GM12874 (cell line): ENCODE data around the gene ACBD7.
A peak's percentile ranks its signal among the peaks of the same experiment; 100 is the strongest.

Experiments
- TF ChIP-seq, protein P1 (sequence below): IDR thresholded peaks from 2 replicates; pipeline ENCODE4 v1.5.1; 2011; ENCODE audit warnings: low read depth, mild to moderate bottlenecking, control low read depth, low read length, moderate library complexity; ENCODE audit not compliant: insufficient read depth

Gene ACBD7

DNA sequence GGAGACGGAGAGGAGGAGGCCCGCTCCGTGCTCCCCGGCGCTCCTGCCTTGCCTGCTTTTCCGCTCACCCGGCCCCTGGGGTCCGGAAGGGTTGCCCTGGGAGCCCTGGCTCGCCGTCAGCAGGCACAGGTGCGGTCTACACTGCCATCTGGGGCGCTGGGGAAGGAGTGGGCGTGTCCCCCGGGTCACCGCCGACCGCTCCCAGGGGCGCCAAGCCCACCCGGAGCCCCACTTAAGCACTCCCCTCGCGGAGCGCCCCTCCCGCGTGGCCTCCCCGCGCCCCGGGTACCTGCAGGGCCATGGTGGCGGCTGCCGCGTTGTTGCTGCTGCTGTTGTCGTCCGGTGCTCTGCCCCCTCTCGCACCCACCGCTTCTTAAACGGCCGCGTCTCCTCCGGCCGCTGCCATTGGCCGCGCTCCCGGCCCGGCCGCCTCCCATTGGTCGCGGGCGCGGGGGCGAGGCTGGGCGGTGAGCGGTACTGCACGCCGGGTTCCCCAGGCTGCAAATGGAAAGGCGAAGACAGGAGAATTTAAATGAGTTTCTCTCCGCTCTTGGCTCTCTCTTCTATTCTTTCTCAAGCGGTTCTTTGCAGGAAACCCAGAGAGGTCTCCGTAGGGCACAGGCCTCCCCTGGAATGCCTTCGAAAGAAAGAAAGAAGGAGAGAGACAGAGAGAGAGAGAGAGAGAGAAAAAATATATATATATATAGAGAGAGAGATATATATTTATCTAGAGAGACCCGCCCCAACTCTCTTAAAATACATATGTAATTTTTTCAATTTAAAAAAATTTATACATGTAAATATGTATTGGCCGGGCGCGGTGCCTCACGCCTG lies at the start of gene ACBD7:
TSS of gene ACBD7 (minus strand) at position 349 of the 834 bp plus-strand sequence. CDS start at position 301, 48 bp downstream.
- TF ChIP-seq, protein P1, sequence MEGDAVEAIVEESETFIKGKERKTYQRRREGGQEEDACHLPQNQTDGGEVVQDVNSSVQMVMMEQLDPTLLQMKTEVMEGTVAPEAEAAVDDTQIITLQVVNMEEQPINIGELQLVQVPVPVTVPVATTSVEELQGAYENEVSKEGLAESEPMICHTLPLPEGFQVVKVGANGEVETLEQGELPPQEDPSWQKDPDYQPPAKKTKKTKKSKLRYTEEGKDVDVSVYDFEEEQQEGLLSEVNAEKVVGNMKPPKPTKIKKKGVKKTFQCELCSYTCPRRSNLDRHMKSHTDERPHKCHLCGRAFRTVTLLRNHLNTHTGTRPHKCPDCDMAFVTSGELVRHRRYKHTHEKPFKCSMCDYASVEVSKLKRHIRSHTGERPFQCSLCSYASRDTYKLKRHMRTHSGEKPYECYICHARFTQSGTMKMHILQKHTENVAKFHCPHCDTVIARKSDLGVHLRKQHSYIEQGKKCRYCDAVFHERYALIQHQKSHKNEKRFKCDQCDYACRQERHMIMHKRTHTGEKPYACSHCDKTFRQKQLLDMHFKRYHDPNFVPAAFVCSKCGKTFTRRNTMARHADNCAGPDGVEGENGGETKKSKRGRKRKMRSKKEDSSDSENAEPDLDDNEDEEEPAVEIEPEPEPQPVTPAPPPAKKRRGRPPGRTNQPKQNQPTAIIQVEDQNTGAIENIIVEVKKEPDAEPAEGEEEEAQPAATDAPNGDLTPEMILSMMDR: 0 out of 2 replicates have a peak, but pooled peaks have one; percentile 18

DNA sequence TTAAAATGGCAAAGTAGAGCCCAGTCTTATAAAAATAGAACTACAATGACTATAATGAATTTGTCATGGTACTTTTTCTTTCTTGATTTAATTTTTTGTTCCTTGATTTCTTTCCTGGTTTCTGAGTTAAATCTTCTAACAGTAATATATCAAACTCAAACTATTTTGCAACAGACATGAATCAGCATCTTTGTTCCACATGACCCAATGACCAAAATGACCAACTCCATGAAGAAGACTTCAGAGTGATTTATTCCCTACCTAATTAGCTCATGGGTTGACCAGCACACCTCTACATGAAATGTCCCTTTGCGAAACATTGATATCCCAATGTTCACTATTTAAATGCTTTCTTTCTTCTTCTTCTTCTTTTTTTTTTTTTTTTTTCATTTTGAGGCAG lies 49.1 kb upstream of the ACBD7 start:
- TF ChIP-seq, protein P1: no peak

DNA sequence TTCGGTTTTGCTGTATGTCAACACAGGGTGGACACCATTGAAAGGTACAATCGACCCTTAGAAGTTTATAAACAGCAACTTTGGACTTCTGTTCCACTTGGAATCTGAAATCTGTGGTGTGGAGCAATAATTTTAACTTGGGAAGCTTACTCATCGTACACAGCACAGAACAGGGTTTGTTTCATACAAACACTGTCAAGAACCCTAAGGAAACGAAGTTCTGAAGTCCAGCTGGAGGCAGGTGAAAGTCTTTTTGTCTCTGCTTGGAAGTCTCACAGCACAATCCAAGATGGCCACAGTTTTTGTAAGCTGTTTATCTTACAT lies 48.4 kb upstream of the ACBD7 start:
- TF ChIP-seq, protein P1: no peak

DNA sequence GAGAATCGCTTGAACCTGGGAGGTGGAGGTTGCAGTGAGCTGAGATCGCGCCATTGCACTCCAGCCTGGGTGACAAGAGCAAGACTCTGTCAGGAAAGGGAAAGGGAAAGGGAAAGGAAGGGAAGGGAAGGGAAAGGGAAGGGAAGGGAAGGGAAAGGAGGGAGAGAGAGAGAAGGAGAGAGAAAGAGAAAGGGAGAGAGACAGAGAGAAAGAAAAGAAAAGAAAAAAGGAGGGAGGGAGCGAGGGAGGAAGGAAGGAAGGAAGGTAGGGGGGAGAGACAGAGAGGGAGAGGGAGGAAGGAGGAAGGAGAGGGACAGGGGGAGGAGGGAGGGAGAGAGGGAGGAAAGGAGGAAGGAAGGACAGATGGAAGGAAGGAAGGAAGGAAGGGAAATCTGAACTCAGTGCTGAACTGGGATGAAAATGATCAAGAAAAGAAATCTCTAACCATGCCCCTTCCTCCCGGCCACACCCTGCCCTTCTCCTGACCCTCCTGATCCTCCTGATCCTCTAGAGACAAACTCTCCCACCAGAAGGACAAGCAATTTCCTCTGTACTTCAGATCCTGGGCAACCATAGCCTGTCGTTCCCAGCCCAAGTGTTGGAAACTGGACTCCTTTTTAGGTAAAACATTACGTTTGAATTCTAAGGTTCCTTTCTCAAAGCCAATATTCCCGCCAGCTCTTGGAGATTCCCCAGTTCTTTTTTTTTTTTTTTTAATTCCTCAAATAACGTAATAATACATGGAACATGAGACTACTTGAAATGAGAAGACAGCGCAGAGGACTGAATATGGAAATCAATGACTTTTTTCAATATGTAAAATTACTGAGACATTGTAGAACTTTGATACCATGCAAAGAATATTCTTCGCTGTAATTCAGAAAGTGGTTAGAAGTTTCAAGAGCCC lies 47.8 kb upstream of the ACBD7 start:
- TF ChIP-seq, protein P1: no peak

DNA sequence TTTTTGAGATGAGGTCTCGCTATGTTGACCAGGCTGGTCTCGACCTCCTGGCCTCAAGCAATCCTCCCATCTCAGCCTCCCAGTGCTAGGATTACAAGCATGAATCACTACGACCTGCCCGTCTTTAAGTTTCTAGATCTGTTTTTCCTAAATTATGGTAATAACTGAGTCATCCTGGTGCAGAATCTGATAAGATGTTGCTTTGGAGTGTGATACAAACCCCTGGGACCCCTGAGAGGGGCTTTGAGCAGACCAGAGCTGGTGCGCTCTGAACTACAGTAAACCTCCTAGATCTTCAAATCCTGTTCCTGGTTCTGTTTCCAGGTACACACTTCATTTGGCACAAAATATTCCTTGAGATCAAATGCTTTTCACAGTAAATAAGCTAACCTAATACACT lies 42.8 kb upstream of the ACBD7 start:
- TF ChIP-seq, protein P1: no peak

DNA sequence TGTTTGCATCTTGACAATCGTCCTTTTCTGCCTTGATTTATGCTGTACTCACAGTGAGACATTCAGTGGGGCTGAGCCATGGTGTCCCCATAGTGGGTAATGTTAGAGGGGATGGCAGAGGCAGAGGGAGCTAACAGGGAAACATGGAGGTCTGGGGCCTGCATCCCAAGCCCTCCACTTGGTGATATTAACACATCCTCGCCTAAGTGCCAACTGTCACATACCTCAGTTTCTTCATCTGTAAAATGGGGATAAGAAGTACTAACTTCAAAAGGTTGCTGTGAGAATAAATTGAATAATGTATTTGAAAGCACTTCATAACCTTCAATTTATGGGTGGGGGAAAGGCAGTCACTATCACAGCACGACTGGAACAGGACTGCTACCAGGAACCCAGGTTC lies 36.3 kb upstream of the ACBD7 start:
- TF ChIP-seq, protein P1: no peak

DNA sequence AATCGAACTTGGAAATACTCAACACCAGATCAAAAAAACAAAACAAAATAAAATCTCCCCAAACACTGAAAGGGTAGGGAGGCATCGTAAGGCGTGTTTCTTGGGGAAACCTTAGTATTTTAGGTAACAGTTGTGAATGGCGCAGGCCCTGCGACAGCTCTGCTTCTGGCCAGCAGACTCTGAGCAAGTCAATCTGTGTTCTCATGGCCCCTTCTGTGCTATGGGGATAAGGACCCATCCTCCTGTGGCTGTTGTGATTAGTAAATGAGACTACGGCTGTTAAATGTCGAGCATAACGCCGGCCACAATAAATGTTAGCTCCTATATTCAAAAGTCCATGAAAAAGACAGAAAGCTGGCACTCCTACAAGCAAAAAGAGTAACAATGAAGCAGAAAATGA lies 35.6 kb upstream of the ACBD7 start:
- TF ChIP-seq, protein P1: no peak
